Breast epithelium (tissue), 3 donors: ENCODE results near the gene CEP97.

Experiments used
- POLR2A ChIP-seq: fragments of 450-650 bp; IDR thresholded peaks from one replicate; pipeline ENCODE4 v1.6.1; 2016; ENCODE audit warnings: antibody characterized with exemption, mild to moderate bottlenecking, moderate library complexity
- TF ChIP-seq, protein P1 (sequence below), 3 donors: fragments of 450-650 bp; IDR thresholded peaks; one replicate each; pipeline ENCODE4 v1.5.1; 2016 to 2017; ENCODE audit warnings: antibody characterized with exemption in 3 of 3, mild to moderate bottlenecking in 3 of 3, moderate library complexity in 3 of 3

DNA sequence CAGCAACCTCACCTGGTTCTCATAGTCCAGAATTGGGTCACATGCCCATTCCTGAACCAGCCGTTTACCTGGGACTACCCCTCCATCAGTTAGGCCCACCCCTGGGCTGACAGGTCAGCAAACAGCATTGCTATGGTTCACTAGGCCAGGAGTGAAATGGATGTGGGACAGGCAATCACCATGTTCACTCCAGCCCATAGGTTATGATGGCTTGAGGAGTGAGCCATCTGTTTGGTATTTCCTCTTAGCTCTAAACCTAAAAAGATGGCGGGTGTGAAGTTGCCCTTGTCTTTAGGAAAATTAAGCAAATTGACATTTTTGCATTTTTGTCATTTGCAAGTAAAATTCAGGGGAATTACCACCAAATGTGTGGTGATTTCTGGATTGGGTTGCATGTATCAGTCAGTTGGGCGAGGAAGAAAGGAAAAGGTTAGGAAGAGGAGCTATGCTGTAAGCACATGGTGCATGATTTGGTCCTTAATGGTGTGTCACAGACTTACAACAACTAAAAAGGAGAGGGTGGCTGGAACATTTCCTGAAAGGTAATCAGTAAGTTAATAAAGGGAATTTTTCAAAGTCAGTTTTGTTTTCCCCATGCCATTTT is 71.8 kb downstream of the CEP97 start:
- TF ChIP-seq, protein P1, sequence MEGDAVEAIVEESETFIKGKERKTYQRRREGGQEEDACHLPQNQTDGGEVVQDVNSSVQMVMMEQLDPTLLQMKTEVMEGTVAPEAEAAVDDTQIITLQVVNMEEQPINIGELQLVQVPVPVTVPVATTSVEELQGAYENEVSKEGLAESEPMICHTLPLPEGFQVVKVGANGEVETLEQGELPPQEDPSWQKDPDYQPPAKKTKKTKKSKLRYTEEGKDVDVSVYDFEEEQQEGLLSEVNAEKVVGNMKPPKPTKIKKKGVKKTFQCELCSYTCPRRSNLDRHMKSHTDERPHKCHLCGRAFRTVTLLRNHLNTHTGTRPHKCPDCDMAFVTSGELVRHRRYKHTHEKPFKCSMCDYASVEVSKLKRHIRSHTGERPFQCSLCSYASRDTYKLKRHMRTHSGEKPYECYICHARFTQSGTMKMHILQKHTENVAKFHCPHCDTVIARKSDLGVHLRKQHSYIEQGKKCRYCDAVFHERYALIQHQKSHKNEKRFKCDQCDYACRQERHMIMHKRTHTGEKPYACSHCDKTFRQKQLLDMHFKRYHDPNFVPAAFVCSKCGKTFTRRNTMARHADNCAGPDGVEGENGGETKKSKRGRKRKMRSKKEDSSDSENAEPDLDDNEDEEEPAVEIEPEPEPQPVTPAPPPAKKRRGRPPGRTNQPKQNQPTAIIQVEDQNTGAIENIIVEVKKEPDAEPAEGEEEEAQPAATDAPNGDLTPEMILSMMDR (IDR thresholded peaks at IDR 0.05), result no peak
- no peak for TF ChIP-seq POLR2A
